HG02981 (cell line): ENCODE measurements around the gene POLR2H.

Experiments used
- ATAC-seq: cut with Tn5 transposase; IDR thresholded peaks from one replicate; pipeline ENCODE4 v1.9.1; 2021; ENCODE audit warnings: mild to moderate bottlenecking, moderate library complexity; ENCODE audit not compliant: unreplicated experiment

Gene POLR2H

GRCh38 chr3:184351511-184352148 is 9.9 kb upstream of the POLR2H start:
- ATAC-seq = no peak

GRCh38 chr3:184352149-184352785 is 9.2 kb upstream of the POLR2H start:
- no peak for ATAC-seq

- no peak for ATAC-seq
These were observed 8.5 kb upstream of the POLR2H start for GRCh38 chr3:184352897-184353545.

GRCh38 chr3:184353546-184353941 is 8.0 kb upstream of the POLR2H start:
- ATAC-seq = no peak

- ATAC-seq = no peak
These were observed 7.3 kb upstream of the POLR2H start for GRCh38 chr3:184354121-184354728.

- ATAC-seq = no peak
These were observed 6.8 kb upstream of the POLR2H start for GRCh38 chr3:184354754-184355153.

- ATAC-seq = no peak
These were observed 6.1 kb upstream of the POLR2H start for GRCh38 chr3:184355261-184356040.

GRCh38 chr3:184357248-184358123 is 4.0 kb upstream of the POLR2H start:
- ATAC-seq = no peak

GRCh38 chr3:184358124-184358767 is 3.3 kb upstream of the POLR2H start:
- ATAC-seq = no peak

GRCh38 chr3:184358921-184359350 is 2.6 kb upstream of the POLR2H start:
- no peak for ATAC-seq

- no peak for ATAC-seq
These were observed 1.9 kb upstream of the POLR2H start for GRCh38 chr3:184359610-184360009.

- no peak for ATAC-seq
These were observed 1.2 kb upstream of the POLR2H start for GRCh38 chr3:184360070-184360928.

- no peak for ATAC-seq
These were observed 480 bp upstream of the POLR2H start for GRCh38 chr3:184360929-184361531.

- no peak for ATAC-seq
These were observed 590 bp downstream of the POLR2H start for GRCh38 chr3:184361932-184362667.

- ATAC-seq = peak; percentile 86
These were observed 1.4 kb downstream of the POLR2H start for GRCh38 chr3:184362668-184363546.

- no peak for ATAC-seq
These were observed 5.2 kb downstream of the POLR2H start for GRCh38 chr3:184366619-184367289.
